HL-60/S4 treated with retinoic acid at 250 ng/mL for 4 days and 3 days (cell line): ENCODE data around the gene RABEP1.

Source experiments
- in situ Hi-C: fragments of 300-500 bp; cut with MboI; formaldehyde crosslinking; loops from 2 replicates; pipeline ENCODE4 v1.7.0; 2022; ENCODE audit warnings: low sequenced_read_pairs

RABEP1 gene

DNA sequence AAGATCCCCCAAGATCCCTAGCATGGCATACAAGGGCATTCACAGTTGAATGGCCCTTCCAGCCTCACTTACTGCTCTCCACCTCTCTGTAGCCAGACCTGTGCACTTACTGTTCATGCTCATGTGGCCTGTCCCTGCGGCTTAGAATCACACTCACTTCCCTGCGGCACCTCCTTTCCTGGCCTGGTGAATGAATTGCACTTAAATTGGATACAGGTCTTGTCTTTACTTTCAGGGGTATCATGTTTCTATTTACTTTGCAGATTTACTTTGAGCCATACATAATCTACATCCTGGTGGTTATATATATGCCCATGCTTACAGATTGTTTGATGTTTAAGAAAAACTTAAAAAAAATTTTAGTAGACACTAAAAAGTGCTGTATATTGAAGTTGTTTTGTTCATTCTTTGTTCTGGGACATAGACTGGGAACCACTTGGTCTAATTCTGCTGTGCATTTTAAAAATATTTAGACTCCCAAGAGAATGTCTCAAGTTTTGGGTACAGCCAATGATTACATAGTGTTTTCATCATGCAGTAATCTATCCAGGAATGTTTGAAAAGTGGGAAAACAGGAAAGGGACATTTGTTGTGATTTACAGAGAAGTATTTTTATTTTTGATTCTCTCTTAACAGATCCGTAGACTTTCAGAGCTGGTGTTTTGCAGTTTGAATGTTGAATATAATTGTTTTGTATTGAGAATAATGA is 73.5 kb downstream of the RABEP1 start:
- in situ Hi-C loops = no loop called here

DNA sequence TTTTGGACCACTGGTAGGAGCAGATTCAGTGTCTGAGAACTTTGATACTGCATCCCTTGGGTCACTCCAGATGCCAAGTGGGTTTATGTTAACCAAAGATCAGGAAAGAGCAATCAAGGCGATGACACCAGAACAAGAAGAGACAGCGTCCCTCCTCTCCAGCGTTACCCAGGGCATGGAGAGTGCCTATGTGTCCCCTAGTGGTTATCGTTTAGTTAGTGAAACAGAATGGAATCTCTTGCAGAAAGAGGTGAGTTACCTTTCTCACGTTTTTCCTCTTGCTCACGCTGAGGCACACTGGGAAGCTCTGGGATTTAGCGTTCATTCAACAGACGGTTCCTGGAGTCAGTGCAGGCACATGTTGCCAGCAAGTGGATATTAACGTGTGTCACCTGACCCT is 79.3 kb downstream of the RABEP1 start:
- in situ Hi-C loops = no loop called here

DNA sequence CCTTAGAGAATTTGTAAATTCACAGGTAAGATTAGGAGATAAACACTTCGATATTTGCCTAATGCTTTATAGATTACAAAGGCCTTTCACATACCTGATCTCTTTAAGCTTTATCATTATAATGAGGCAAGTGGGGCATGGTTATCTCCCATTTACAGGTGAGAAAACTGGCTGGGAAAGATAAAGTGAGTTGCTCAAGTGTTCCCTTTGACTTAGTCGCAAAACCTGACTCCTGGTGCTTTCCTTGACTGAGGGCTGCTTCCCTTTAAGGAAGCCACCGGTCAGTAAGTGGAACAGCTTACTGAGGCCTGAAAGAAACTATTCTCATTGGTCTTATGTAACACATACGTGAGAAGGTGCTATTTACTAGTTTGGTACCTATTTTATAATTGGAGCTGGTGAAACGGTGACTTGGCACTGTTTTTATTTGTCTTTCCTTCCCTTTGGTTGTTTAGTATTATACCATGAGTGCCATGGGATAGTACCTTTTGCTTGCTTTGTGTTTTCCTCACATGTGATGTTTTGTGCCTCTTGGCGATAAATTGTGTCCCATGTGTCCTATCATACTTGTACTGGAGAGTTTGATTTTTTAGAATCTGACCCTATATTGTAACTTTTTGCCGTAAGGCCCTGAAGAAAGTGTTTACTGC is 80.2 kb downstream of the RABEP1 start:
- in situ Hi-C loops = no loop called here

DNA sequence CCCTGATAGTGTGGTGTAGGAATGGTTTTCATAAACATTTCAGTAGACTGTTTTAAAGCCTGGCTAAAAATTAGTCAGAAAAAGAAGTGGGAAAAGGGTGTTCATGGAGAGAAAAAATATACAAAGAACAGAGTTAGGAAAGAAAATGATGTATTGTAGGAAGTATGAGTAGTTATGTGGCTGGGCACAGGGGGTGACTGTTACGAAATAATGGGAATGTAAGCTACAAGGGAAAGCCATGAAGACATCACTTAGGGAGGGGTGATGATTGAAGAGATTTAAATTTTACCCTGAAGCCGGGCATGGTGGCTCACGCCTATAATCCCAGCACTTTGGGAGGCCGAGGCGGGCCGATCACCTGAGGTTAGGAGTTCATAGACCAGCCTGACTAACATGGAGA is 82.1 kb downstream of the RABEP1 start:
- in situ Hi-C loops = no loop called here

DNA sequence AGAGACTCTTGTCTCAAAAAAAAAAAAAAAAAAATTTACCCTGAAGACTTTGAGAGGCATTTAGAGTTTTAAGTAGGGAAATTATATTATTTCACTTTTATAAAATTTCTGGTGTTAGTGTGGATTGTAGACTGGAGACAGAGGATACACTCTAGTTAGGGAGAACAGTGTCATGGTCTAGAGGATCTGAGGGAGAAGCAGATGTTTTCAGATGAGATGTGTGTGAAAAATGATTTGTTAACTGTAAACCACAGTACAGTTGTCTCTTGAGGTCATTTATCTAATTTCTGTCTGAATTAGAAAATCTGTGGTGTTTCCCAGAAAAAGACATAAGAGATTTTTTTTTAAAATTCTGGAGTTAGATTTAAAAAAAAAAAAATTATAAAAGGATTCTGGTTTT is 82.6 kb downstream of the RABEP1 start:
- in situ Hi-C loops = no loop called here

DNA sequence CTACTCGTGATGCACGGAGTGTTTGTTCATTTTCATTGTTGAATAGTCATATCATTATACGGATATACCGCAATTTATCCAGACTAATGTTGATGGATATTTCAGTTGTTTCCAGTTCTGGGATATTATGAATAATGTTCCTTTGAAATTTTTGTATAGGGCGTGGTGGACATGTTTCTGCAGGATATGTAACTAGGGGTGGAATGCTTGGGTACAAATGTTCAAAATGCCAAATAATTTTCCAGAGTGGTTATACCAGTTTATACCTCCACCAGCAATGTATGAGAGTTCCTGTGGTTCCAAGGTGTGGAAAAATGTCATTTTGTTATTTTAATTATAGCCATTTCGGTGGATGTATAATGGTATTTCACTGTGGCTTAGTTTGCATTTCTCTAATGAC is 83.7 kb downstream of the RABEP1 start:
- in situ Hi-C loops = no loop called here

DNA sequence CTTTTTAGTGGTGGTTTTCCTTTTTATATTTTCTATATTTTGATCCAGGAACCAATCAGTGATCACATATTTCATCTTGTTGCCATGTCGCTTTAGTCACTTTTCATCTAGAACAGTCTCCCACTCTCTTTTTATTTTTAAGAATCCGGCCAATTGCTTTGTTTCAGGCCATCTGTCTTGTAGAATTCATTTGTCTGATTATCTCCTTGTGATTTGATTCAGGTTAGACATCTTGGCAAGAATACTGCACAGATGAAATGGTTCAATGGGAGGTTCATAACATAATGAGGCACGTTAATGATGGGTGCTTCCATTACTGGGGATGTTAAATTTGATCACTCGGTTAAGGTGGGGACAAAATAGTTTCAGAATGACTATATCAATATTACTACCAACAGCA is 88.3 kb downstream of the RABEP1 start:
- in situ Hi-C loops = no loop called here

DNA sequence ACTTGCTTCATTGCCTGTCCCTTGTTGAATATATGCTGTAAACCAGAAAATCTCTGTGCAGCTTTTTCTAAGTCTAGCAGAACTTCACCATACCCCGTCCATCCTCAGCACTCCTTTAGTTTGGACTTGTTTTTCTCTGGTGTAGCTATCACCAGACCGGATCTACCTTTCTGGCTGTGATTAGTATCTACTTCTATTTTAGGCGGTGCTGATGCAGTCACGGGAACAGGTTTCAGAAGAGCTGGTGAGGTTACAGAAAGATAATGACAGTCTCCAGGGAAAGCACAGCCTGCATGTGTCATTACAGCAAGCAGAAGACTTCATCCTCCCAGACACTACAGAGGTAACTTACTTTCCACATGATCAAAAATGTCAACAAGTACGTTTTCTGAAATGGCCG is 91.0 kb downstream of the RABEP1 start:
- in situ Hi-C loops = no loop called here

DNA sequence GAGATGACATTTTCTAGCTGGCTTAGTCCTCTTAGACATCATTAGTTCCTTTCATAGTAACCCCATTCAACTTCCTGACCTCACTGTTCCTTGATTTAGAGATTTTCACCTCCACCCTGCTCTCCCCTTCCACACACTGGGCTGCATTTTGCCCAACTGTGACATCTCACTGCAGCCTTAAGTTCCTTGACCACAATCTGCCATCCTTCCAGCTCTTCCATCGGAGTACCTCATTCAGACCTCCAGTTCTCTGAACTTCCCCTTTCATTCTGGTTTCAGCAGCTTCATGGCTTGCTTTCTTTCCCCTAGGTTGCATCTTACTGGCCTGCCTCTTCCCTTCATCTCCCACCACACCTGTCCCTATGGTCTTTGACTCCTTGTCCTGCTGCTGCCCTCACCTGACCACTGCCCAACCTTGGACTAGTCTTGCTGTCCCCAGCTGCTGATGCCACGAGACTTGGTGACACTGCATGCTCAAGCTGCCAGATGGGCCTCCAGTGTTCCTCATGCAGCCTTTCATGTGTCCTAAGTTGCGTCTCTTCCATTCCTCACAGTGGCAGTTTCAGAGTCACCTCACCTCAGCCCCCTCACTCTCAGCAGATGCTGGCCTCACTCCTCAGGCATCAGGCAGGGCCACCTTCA is 96.6 kb downstream of the RABEP1 start:
- in situ Hi-C loops = no loop called here

DNA sequence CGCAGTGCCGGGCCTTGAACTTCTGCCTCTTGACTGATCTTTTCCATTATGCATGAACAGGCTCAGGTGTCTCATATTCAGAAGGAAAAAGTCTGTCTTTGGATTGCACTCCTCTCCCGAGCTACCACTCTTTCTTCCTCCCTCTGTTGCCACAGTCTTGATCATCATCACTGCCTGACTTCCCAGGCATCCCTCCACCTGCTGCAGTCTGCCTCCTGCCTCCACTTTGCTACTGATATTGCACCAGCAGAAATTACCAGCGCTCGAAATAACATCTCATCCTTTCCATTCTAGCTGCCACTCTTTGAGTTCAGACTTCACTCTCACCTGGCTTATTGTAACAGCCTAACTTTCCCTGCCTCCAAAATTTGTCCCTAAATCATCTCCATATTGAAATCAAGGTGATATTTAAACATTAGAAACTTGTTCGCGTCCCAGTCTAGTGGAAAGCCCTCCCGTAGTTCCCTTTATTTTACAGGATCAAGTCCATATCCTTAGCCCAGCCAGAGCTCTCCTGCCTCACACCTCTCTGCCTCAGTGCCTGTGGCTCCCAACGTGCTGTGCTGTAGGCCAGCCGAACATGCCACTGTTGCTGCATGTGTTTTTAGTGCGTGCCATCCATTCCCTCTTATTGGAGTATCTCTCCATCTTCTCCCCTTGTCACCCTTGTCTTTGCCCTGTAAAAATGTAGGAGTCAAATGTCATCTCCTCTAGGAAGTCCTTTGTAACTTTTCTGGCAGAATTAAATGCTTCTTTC is 97.4 kb downstream of the RABEP1 start:
- in situ Hi-C loops = no loop called here

DNA sequence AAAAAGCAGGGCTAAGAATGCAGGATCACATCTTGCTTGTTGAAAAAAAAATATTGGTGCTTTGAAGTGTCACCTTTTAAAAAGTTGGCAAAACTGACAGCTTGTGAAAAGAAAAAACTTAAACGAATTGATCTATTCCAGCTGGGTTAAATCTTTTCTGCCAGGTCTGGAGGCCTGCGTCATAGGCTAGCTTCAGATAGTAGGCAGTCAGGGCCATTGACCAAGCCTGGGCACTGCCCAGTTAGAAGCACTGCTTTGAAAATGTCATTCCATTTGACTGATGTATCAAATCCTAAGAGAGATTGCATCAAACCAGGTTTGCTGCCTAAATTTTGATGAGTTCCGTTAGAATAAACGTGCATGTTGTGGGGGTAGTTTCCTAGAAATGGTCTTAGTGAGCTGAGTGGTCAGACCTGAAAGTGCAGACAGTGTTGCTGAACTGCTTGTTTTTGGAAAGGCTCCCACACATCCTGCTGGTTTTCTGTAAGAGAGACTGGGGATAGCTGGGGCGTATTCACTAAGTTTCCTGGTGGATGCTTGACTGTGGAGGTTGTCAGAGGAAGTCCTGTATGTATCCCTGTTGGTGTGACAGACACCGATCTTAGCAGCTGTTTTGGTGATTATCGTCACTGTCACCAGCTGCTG is 98.5 kb downstream of the RABEP1 start:
- in situ Hi-C loops = no loop called here

DNA sequence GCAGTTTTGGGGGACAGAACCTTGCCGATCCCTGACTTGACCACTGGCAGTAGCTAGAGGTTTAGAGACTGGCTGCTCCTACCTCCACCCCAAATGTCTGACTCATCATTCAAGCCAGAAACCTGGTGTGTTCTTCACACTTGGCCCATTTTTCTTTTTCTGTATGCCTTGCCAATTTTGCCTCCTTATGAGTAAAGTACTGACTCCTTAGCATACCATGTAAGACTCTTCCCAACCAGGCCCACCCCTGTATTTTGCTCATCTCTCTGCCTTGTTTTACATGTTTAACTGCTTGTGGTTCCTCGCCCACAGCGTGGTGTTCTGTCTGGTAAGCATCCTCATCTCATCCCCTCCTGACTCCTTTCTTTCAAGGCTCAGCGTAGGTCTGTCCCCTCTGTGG is 99.5 kb downstream of the RABEP1 start:
- in situ Hi-C loops = no loop called here

DNA sequence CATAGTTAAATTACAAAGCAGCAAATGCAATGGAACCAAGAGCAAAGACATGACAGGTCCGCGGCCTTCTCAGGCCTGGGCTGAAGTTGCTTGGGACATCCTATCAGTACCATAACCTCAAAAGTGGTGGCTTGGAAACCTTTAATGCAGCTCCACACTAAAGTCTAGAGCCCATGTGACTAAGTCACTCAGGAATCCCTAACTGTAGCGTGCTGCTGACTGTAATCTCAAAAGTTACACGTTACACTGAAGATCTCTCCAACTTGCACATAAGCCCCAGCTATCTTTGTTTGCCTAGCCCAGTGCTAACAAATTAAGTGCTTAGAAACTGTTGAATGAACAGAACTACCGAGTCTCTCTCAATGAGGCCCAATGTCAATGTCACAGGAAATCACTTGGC is 109.6 kb downstream of the RABEP1 start:
- in situ Hi-C loops = no loop called here

DNA sequence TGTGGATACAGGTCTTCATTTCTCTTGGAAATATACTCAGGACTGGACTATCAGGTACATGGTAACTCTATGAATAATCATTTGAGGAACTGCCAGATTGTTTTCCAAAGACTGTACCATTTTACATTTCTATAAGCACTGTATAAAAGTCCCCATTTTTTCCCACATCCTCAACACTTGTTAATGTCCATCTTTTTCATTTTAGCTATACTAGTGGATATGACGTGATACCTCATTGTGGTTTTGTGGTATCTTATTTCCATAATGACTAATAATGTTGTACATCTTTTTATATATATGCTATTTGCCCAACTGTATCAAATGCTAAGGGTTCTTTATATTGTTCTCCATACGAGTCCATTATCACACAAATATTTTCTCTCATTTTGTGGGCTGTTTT is 114.5 kb downstream of the RABEP1 start:
- in situ Hi-C loops = no loop called here

DNA sequence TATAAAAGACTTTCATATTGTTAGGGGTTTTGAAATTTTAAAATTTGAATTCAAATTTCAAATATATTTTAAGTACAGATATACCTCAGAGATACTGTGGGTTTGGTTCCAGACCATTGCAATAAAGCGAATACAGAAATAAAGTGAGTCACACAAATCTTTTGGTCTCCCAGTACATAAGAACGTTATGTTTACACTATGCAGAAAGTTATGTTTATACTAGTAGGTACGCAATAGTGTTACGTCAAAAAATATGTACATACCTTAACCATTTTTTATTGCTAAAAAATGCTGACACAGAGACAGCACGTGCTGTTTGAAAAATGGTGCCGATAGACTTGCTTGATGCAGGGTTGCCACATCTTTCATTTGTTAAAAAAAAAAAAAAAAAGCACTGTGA is 117.7 kb downstream of the RABEP1 start:
- in situ Hi-C loops = no loop called here

DNA sequence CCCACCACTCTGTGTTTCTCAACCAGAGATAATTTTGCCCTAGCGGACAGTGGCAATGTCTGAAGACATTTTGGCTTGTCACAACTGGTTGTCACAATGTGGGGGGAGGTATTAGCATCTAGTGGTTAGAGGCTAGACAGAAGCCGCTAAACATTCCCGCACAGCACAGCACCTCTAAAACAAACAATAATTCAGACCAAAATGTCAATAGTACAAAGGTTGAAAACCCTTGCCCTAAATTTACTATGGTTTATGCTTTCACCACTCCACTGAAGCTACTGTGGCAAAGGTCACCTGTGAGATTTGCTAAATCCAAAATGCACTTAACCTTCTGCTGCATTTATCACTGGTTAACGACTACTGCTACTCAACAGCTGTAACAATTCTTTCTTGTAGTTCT is 123.3 kb downstream of the RABEP1 start:
- in situ Hi-C loops = no loop called here

DNA sequence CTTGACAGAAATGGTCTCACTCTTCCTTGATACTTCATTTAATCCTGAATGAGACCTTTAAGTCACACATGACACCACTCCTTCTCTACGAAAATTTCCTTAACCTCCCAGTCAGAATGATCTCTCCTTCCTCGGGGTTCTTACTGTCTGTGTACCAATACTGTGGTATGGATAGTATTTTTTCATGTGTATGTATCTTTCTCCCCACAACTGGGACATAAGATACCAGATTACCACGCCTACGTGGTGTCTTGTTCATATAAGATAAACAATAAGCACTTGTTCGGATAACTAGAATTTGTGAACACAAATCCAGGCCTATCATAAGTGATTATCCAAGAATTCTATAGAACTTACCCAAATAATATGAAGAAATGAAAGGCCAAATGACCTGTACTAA is 126.1 kb downstream of the RABEP1 start:
- in situ Hi-C loops = no loop called here

DNA sequence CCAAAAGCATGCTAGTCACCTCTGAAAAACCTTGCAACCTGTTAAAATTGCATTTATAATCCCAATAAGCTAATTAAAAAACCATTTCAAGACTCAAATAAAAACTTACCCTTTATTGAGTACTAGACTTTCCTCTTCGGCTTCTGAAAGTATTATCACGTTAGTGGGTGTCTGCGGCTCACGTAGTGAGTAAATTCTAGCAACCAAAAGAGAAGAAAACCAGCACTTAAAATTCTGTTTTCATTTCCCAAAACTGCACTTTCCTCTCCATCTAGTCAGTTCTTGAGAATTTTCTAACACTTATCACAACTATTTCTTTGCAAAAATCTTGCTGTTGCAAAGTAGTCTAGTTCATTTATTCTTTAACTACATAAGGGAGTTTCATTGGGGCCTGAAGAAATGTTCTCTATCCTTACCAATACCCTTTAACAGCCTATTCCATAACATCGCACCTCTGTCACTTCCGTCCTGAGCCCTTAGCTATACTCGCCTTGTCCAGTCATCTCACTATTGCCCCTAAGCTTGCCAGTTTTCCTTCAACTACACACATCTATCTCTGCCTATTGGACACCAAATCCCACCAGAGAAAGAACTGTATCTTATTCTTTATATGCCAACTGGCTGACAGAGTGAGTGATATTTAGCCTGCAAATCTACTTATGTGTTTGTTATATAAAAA is 128.6 kb downstream of the RABEP1 start:
- in situ Hi-C loops = no loop called here

DNA sequence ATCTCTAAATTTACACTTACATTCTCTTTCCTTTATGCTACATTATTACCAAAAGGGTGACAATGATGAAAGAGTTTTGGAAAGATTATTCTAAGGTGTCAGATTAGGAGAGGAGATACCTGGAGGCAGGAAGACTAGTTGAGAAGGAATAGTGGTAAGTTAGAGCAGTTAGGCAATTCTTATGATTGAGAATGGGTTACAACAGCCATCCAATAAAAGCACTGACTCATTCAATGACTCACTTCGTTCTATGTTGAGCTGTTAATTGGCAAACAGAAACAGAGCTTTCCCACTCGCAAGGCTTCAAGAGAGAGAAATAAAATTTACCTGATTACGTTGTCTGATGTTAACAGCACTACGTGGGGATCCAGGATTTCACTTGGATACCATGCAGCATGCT is 131.6 kb downstream of the RABEP1 start:
- in situ Hi-C loops = no loop called here

DNA sequence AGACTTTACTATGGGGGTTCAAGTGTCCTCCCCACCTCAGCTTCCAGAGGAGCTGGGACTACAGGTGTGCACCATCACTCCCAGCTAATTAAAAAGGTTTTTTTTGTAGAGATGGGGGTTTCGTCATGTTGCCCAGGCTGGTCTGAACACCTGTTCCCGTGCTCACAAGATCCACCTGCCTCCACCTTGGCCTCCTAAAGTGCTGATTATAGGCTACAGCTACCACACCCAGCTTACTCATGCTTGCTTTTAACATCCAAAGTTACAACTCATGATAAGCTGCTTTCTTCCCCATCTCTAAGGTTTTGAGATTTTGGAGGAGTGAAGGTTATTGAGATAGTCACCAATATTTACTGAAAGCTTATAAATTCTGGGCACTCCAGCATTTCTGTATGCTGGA is 134.8 kb downstream of the RABEP1 start:
- in situ Hi-C loops = no loop called here
